Glutamatergic neuron (in vitro differentiated cells): ENCODE measurements around the gene DIAPH1. TPM values are rescaled to one million over a fixed set of nuclear protein-coding genes. Genes with fewer than 3 reads are reported as not detected.

Experiments used
- total RNA-seq: library from RNA; stranded (reverse); fragmentation: NEBNext Ultra II Directional; extraction: Animal tissue kit (Norgen Biotek cat#: 25700); gene quantifications from one replicate; pipeline ENCODE4 v1.2.1, GENCODE V29; 2021; ENCODE audit not compliant: unreplicated experiment

The DIAPH1 gene
- total RNA-seq, 1 donor from 2014 or later, result 51.6 TPM

Other genes with a start within 250 kb of the DIAPH1 start
- gene PCDHGB3, start 248.8 kb downstream of the DIAPH1 start, total RNA-seq, result 6.2 TPM
- gene PCDHGA6, start 245.1 kb downstream of the DIAPH1 start, total RNA-seq, result 6.3 TPM
- 4.2 TPM for gene PCDHGA7, start 236.3 kb downstream of the DIAPH1 start, total RNA-seq
- gene PCDHGB4, start 231.3 kb downstream of the DIAPH1 start, total RNA-seq, result 40.8 TPM
- gene PCDHGA8, start 226.4 kb downstream of the DIAPH1 start, total RNA-seq, result 7.2 TPM
- gene PCDHGB5, start 221.1 kb downstream of the DIAPH1 start, total RNA-seq, result 9.3 TPM
- 5.5 TPM for gene PCDHGA9, start 216.2 kb downstream of the DIAPH1 start, total RNA-seq
- 59.8 TPM for gene PCDHGB6, start 211.0 kb downstream of the DIAPH1 start, total RNA-seq
- gene PCDHGA10, start 206.0 kb downstream of the DIAPH1 start, total RNA-seq, result 16.6 TPM
- gene PCDHGB7, start 201.3 kb downstream of the DIAPH1 start, total RNA-seq, result 38.6 TPM
- gene PCDHGA11, start 197.9 kb downstream of the DIAPH1 start, total RNA-seq, result 12.5 TPM
- 6.1 TPM for gene PCDHGA12, start 188.5 kb downstream of the DIAPH1 start, total RNA-seq
- 40.1 TPM for gene PCDHGC3, start 143.0 kb downstream of the DIAPH1 start, total RNA-seq
- 6.7 TPM for gene PCDHGC4, start 134.0 kb downstream of the DIAPH1 start, total RNA-seq
- 4.0 TPM for gene PCDHGC5, start 129.9 kb downstream of the DIAPH1 start, total RNA-seq
- gene HDAC3, start 17.8 kb upstream of the DIAPH1 start, total RNA-seq, result 81.8 TPM
- 12.6 TPM for gene RELL2, start 18.0 kb upstream of the DIAPH1 start, total RNA-seq
- 25.8 TPM for gene FCHSD1, start 32.4 kb upstream of the DIAPH1 start, total RNA-seq
- gene ARAP3, start 63.2 kb upstream of the DIAPH1 start, total RNA-seq, result 8.6 TPM